HCT116 (cell line): ENCODE data around the gene PRR14L.

Source experiments
- EZH2 ChIP-seq: fragments of 200-600 bp; sonication (generic); IDR thresholded peaks from 2 replicates; pipeline ENCODE4 v1.6.1; 2017; ENCODE audit warnings: antibody characterized with exemption, mixed run types
- POLR2A ChIP-seq: IDR thresholded peaks from 2 replicates; pipeline ENCODE4 v1.7.0; 2011; ENCODE audit warnings: borderline replicate concordance; ENCODE audit not compliant: insufficient read depth, insufficient read length; ENCODE audit errors: extremely low read depth
- TF ChIP-seq, protein P1 (sequence below), 3 experiments: fragments of 200-600 bp in 1 of 3; sonication (generic) in 1 of 3; IDR thresholded peaks in 2 of 3; conservative IDR thresholded peaks in 1 of 3; 2 replicates each; pipeline ENCODE4 v1.5.1; 2012 to 2017; ENCODE audit warnings: low read depth in 2 of 3, low read length in 2 of 3, antibody characterized with exemption in 1 of 3, borderline replicate concordance in 1 of 3, control low read depth in 1 of 3, mild to moderate bottlenecking in 1 of 3, mixed read lengths in 1 of 3, mixed run types in 1 of 3, moderate library complexity in 1 of 3; ENCODE audit not compliant: insufficient read depth in 1 of 3

- TF ChIP-seq EZH2, result no peak
- TF ChIP-seq, protein P1, sequence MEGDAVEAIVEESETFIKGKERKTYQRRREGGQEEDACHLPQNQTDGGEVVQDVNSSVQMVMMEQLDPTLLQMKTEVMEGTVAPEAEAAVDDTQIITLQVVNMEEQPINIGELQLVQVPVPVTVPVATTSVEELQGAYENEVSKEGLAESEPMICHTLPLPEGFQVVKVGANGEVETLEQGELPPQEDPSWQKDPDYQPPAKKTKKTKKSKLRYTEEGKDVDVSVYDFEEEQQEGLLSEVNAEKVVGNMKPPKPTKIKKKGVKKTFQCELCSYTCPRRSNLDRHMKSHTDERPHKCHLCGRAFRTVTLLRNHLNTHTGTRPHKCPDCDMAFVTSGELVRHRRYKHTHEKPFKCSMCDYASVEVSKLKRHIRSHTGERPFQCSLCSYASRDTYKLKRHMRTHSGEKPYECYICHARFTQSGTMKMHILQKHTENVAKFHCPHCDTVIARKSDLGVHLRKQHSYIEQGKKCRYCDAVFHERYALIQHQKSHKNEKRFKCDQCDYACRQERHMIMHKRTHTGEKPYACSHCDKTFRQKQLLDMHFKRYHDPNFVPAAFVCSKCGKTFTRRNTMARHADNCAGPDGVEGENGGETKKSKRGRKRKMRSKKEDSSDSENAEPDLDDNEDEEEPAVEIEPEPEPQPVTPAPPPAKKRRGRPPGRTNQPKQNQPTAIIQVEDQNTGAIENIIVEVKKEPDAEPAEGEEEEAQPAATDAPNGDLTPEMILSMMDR (IDR thresholded peaks at IDR 0.05 in 2 of 3, conservative IDR thresholded peaks at IDR 0.05 in 1 of 3; ENCODE audit: borderline replicate concordance in 1 of 3, insufficient read depth in 1 of 3, low read depth in 2 of 3, low read length in 2 of 3), result no peak
- TF ChIP-seq POLR2A, result no peak
Observed at GRCh38 chr22:31659246-31659645, 90.7 kb downstream of the PRR14L start.
